Measurements from ENCODE around the gene NUDT4B.
"Not testable (repeated sequence)": the region's sequence is repeated elsewhere in the genome, so short reads cannot be mapped to it uniquely, and the experiment has no call there.

- not testable (repeated sequence) for TF ChIP-seq CTCF (conservative IDR thresholded peaks at IDR 0.05; ENCODE audit: low read length); EZH2phosphoT487 (IDR thresholded peaks at IDR 0.05; ENCODE audit: borderline replicate concordance, low read depth, low read length)
These were observed 43.1 kb upstream of the NUDT4B start for GRCh38 chr1:148705316-148705948.

Measured in OCI-LY7 (cell line).